22Rv1 (cell line): Measurements from ENCODE around the gene PDE10A.
"Not testable (repeated sequence)": the region's sequence is repeated elsewhere in the genome, so short reads cannot be mapped to it uniquely, and the experiment has no call there.

ENCODE experiments used
- H3K27ac ChIP-seq: fragments of 450-650 bp; 2 replicates; pipeline ENCODE4 v1.5.1; 2017
- ZFX ChIP-seq: fragments of 450-650 bp; IDR thresholded peaks from 2 replicates; pipeline ENCODE4 v1.6.1; 2017; ENCODE audit warnings: antibody characterized with exemption, borderline replicate concordance
- TF ChIP-seq, protein P1 (sequence below): fragments of 450-650 bp; IDR thresholded peaks from 2 replicates; pipeline ENCODE4 v1.5.1; 2017; ENCODE audit warnings: mild to moderate bottlenecking

PDE10A gene

GRCh38 chr6:165597821-165598220 lies 65.2 kb downstream of the PDE10A start:
- H3K27ac ChIP-seq, result no peak overlapping the region
- TF ChIP-seq, protein P1, sequence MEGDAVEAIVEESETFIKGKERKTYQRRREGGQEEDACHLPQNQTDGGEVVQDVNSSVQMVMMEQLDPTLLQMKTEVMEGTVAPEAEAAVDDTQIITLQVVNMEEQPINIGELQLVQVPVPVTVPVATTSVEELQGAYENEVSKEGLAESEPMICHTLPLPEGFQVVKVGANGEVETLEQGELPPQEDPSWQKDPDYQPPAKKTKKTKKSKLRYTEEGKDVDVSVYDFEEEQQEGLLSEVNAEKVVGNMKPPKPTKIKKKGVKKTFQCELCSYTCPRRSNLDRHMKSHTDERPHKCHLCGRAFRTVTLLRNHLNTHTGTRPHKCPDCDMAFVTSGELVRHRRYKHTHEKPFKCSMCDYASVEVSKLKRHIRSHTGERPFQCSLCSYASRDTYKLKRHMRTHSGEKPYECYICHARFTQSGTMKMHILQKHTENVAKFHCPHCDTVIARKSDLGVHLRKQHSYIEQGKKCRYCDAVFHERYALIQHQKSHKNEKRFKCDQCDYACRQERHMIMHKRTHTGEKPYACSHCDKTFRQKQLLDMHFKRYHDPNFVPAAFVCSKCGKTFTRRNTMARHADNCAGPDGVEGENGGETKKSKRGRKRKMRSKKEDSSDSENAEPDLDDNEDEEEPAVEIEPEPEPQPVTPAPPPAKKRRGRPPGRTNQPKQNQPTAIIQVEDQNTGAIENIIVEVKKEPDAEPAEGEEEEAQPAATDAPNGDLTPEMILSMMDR, result no peak
- TF ChIP-seq ZFX, result no peak

DNA sequence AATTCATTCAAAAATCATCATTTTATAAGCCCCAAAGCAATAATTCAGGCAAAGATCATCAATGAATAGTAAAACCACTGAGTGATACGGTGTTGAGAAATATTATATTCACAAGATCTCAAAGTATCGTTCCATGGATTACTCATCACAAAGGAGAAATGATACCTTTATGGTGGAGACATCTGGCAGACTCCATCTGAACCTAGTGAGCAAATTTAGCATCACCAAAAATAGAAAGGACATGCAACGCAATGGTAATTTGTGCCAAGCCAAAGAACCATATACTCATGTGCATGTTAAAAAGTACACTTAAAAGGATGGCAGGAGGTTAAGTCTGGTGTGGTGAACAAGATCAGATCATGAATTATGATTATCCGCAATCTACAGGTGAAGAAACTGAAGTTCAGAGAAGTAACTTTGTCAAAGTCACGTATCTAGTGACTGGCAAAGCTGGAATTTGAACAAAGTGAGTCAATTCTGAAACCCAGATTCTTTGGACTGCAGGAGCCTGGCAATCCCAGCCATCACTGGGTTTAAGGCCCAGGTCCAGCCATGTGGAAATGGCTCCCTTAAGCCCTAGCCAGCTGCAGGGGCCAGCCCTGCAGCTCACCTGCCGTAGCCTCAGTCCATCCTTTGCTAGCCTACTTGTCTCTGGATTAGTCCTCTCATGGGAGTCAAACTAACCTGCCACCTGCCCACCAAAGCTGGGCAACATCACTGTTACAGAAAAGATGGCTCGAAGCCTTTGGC lies 68.3 kb downstream of the PDE10A start:
- TF ChIP-seq, protein P1, result no peak
- no peak for TF ChIP-seq ZFX
- H3K27ac ChIP-seq, result no peak overlapping the region

DNA sequence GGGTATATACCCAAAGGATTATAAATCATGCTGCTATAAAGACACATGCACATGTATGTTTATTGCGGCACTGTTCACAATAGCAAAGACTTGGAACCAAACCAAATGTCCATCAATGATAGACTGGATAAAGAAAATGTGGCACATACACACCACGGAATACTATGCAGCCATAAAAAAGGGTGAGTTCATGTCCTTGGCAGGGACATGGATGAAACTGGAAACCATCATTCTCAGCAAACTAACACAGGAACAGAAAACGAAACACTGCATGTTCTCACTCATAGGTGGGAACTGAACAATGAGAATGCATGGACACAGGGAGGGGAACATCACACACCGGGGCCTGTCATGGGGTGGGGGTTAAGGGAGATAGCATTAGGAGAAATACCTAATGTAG lies 70.1 kb downstream of the PDE10A start:
- not testable (repeated sequence) for H3K27ac ChIP-seq

DNA sequence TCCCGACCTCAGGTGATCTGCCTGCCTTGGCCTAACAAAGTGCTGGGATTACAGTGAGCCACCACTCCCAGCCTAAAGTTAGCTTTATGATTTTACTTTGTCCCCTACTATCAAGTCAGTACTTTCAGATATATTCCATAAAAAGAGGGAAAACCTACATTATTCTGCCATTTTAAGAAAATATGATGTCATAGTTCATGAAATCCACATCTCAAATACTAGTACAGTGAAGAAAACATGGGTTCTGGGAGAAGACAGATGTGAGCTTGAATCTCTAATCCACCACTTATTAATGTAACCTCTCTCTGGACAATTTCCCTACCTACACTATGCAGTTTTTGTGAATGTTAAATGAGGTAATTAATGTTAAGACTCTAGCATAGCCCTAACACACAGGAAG lies 74.5 kb downstream of the PDE10A start:
- no peak overlapping the region for H3K27ac ChIP-seq
- TF ChIP-seq ZFX, result no peak
- TF ChIP-seq, protein P1, result no peak

- no peak overlapping the region for H3K27ac ChIP-seq
- TF ChIP-seq, protein P1, result no peak
- no peak for TF ChIP-seq ZFX
Measured at GRCh38 chr6:165587206-165587605, 75.8 kb downstream of the PDE10A start.

GRCh38 chr6:165586706-165587105 lies 76.3 kb downstream of the PDE10A start:
- TF ChIP-seq, protein P1, result no peak
- TF ChIP-seq ZFX, result no peak
- no peak overlapping the region for H3K27ac ChIP-seq

DNA sequence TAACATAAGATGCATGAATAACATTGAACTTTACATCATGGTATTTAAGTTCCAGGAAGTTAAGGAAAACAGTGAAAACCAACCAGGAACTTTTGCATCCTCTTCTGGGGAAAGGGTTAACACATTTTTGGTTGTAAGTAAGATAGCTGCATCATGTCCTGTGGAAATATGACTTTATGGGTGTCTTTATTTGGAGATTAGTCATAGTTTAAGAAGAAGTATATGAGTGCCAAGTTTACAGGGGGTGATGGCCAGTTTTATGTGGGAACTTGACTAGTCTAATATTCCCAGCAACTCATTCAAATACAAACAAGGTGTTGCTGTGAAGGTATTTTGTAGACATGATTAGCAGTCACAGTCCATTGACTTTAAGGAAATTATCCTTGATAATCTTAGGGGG lies 78.0 kb downstream of the PDE10A start:
- no peak overlapping the region for H3K27ac ChIP-seq
- TF ChIP-seq ZFX, result no peak
- TF ChIP-seq, protein P1, result no peak

DNA sequence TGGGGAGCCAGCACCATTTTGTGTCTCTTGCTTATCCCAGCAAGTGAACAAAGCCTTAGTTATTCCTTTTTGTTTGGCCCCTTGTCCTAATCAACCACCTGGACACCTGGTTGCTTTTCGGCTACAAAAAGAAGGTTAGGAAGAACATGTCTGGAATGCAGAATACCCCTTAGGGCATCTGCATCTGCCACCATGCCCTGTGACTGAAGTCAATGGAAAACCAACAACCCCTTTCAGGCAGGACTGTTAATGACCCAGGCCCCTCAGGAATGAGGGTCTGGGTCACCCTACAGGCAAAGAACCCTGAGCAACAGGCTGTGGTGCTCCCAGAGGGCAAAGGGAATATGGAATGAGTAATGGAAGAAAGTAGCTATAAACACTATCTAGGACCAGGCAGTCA lies 78.5 kb downstream of the PDE10A start:
- no peak overlapping the region for H3K27ac ChIP-seq
- TF ChIP-seq ZFX, result no peak
- TF ChIP-seq, protein P1, result no peak
